Measurements from ENCODE around the gene GSTA4. TPM values are rescaled to one million over a fixed set of nuclear protein-coding genes. Genes with fewer than 3 reads are reported as not detected.

The GSTA4 gene
- total RNA-seq, 4 donors from 2014 or later, result 7.9 to 22.1 (median 19.1) TPM

DNA sequence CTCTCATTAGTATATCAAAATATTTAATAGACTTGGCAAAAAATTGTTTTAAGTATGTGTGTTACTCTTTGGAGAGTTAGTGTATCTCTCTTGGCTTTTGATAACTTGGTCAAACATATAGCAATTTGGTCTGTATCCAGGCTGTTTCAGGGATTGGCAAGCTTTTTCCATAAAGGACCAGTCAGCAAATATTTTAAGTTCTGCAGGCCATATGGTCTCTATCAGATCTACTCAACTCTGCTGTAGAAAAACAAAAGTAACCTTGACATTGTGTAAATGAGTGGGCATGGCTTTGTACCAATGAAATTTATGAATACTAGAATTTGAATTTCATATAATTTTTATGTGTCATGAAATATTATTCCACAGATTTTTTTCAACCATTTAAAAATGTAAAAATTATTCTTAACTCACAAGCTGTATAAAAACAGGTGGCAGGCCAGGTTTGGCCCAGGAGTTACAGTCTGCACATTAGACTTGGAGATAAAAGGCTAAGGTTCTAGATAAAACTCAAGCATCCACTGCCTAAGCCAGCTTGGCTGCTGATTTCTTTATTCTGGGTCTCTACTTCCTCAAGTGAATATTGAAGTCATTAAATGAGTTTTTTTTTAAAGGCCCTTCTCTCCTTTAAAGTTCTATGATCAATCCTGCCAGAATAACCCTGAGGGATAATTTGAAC, 13.7 kb downstream of the GSTA4 start:
- TF ChIP-seq CTCF (IDR thresholded peaks at IDR 0.05), result no peak
- no peak for DNase-seq (ENCODE audit: low spot score)

GRCh38 chr6:52976591-52977035, 18.5 kb downstream of the GSTA4 start:
- TF ChIP-seq CTCF (IDR thresholded peaks at IDR 0.05), result no peak
- ATAC-seq (ENCODE audit: low FRiP score), result no peak
- no peak for DNase-seq (ENCODE audit: low spot score)

More for the DNA sequence above, 13.7 kb downstream of the GSTA4 start:
- no peak for ATAC-seq (ENCODE audit: low FRiP score)

DNA sequence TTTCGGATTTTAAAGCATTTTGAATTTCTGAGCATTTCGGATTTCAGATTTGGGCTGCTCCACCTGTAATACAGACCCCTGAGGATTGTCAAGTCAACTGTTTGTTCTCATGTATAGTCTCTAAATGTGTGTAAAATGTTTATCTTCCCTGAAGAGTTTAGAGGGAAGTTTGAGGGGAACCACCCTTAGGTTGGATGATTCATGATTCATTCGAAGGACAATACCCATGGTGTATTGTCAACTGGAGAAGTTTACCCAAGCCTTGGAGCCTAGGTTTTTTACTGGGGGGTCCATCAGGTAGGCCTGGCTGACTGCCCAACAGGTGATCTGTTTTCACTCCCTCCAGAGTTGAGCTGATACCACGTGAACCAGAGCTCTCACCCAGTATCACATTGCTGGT, 18.9 kb downstream of the GSTA4 start:
- TF ChIP-seq CTCF (IDR thresholded peaks at IDR 0.05), result no peak

GRCh38 chr6:52975580-52975979, 19.5 kb downstream of the GSTA4 start:
- ATAC-seq (ENCODE audit: low FRiP score), result no peak
- no peak for TF ChIP-seq CTCF (IDR thresholded peaks at IDR 0.05)

More for the DNA sequence above, 18.9 kb downstream of the GSTA4 start:
- DNase-seq (ENCODE audit: low spot score) (no peak), ATAC-seq (ENCODE audit: low FRiP score) (no peak)

DNA sequence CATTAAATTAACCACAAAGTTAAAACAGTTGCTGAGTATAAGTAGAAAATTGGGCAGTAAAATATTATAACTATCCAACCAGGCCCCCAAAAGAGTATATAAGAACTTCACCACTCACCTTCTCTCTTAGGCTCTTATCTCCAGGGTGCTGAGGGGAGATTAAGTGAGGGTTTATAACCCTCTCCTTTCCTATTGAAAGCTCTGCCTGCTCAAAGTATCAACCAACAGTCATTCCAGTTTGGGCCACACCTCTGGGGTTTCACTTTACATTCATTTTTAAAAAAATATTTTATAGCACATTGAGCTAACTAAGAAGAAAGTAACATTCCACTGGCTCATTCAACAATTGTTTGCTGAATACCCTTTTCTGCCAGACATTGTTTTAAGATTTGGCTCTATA, 22.1 kb downstream of the GSTA4 start:
- no peak for TF ChIP-seq CTCF (IDR thresholded peaks at IDR 0.05)
- no peak for ATAC-seq (ENCODE audit: low FRiP score)

More at GRCh38 chr6:52975580-52975979, 19.5 kb downstream of the GSTA4 start:
- no peak for DNase-seq (ENCODE audit: low spot score)

GRCh38 chr6:52969359-52969758, 25.7 kb downstream of the GSTA4 start:
- ATAC-seq (ENCODE audit: low FRiP score) (no peak), DNase-seq (ENCODE audit: low spot score) (no peak)

More for the DNA sequence above, 22.1 kb downstream of the GSTA4 start:
- DNase-seq (ENCODE audit: low spot score), result no peak

More at GRCh38 chr6:52969359-52969758, 25.7 kb downstream of the GSTA4 start:
- TF ChIP-seq CTCF (IDR thresholded peaks at IDR 0.05), result no peak

All from omental fat pad (tissue), 4 donors.